Measurements from ENCODE around the gene ACVR1B. TPM values are rescaled to one million over a fixed set of nuclear protein-coding genes. Genes with fewer than 3 reads are reported as not detected.

ACVR1B gene
- total and polyA plus RNA-seq, 2 of the 8 experiments (the other 6 are each of a cell fraction or from before 2014, with no cell fraction given), result 16.0 to 19.2 TPM

DNA sequence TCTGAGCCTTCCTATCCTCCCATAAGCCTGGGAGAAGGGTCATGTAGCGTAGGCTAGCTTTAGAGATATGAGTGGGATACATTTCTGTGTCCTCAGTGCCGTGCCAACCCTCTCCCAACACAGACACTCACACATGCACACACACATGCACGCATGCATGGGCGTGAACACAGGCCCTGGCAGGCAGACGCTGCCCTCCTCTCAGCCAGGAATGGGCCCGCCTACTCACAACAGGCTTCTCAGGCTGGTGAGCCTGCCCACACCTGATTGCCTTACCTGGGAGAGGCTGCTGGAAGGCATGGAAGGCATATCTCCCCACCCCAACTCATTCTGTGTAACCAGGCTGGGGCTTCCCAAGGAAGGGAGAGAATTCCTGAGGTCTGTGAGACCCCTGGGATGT is 12.8 kb upstream of the ACVR1B start:
- WGBS, 2 experiments (ENCODE audit: extremely low coverage in 1 of 2, insufficient coverage in 1 of 2, insufficient read length in 1 of 2, insufficient replicate concordance in 2 of 2, low coverage in 1 of 2, low lambda C conversion rate in 2 of 2, missing lambda C conversion rate in 1 of 2), result 87% methylated on average over 6 of the region's 6 CpGs; no CpG with 5 or more reads in 1 of the 2 experiments
- no peaks in the 10 kb centered on the region for H3K36me3 ChIP-seq (ENCODE audit: control insufficient read depth in 2 of 4, insufficient read depth in 4 of 4, low read length in 3 of 4)
- no peaks in the 10 kb centered on the region for H3K9me3 ChIP-seq (ENCODE audit: insufficient read depth in 2 of 2, low read depth in 1 of 2, low read length in 1 of 2)
- H3K56ac ChIP-seq (replicated peaks; ENCODE audit: insufficient read length, low read depth, low read length), result no peak overlapping the region
- H2BK12ac ChIP-seq (ENCODE audit: low read depth, low read length), result peak overlapping the region; percentile 17; the same call in 1 of the 2 replicates
- H4K91ac ChIP-seq (replicated peaks; ENCODE audit: insufficient read length, low read length), result no peak overlapping the region
- ChIA-PET CTCF (ENCODE audit: partially characterized antibody) (interaction anchor here (0.9 to 10.1 kb wide), 5 partner anchors 11 to 43 kb away, joined by 3 to 106 read pairs (median 4); no protein-coding TSS in a partner anchor), POLR2A (ENCODE audit: partially characterized antibody) (no interaction called here)
- no peak overlapping the region for H2AK5ac ChIP-seq (ENCODE audit: low read depth, low read length)
- H3K4me3 ChIP-seq (ENCODE audit: extremely low read depth in 1 of 4, insufficient read depth in 2 of 4, low read depth in 3 of 4, low read length in 4 of 4), result no peak overlapping the region
- H3K23me2 ChIP-seq (ENCODE audit: low read depth, low read length), result 0 out of 2 replicates have a peak, but pooled peaks cover 2% of the 10 kb centered on the region
- no peak overlapping the region for H2BK5ac ChIP-seq (ENCODE audit: low read depth, low read length)
- H3K4me2 ChIP-seq (ENCODE audit: insufficient read depth in 1 of 2, low read depth in 2 of 2, low read length in 2 of 2), result no peak overlapping the region
- TF ChIP-seq CREB1 (IDR thresholded peaks at IDR 0.05) (no peak), ASH2L (IDR thresholded peaks at IDR 0.05; ENCODE audit: low read length) (no peak), PHF8 (conservative IDR thresholded peaks at IDR 0.05; ENCODE audit: low read depth, low read length) (no peak), BRCA1 (IDR thresholded peaks at IDR 0.05; ENCODE audit: low read depth, low read length) (no peak), KDM1A (IDR thresholded peaks at IDR 0.05; ENCODE audit: borderline replicate concordance, low read length) (no peak), SUZ12 (IDR thresholded peaks at IDR 0.05; ENCODE audit: low read length) (no peak), RAD21 (IDR thresholded peaks at IDR 0.05 in 1 of 2, conservative IDR thresholded peaks at IDR 0.05 in 1 of 2; ENCODE audit: low read depth in 2 of 2, low read length in 2 of 2) (no peak), KDM5A (IDR thresholded peaks at IDR 0.05; ENCODE audit: low read length) (no peak), SRF (IDR thresholded peaks at IDR 0.05; ENCODE audit: low read depth, low read length) (no peak), GABPA (IDR thresholded peaks at IDR 0.05; ENCODE audit: borderline replicate concordance, insufficient read depth, low read length) (no peak), SP2 (IDR thresholded peaks at IDR 0.05; ENCODE audit: low read length) (no peak), TAF1 (IDR thresholded peaks at IDR 0.05; ENCODE audit: low read depth, low read length) (no peak)
- TF ChIP-seq, protein P1, sequence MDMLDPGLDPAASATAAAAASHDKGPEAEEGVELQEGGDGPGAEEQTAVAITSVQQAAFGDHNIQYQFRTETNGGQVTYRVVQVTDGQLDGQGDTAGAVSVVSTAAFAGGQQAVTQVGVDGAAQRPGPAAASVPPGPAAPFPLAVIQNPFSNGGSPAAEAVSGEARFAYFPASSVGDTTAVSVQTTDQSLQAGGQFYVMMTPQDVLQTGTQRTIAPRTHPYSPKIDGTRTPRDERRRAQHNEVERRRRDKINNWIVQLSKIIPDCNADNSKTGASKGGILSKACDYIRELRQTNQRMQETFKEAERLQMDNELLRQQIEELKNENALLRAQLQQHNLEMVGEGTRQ (IDR thresholded peaks at IDR 0.05; ENCODE audit: low read length), result no peak
- no peak overlapping the region for H3K23ac ChIP-seq (ENCODE audit: insufficient read length)
- peaks cover 0 to 2% (median 0%) of the 10 kb centered on the region in 4 experiments; a peak in 3 of 7 replicates for H3K4me1 ChIP-seq (replicated peaks in 1 of 4; ENCODE audit: control insufficient read depth in 3 of 4, insufficient read depth in 4 of 4, low read length in 3 of 4)
- H3K79me1 ChIP-seq (ENCODE audit: low read depth, low read length), result no peaks in the 10 kb centered on the region
- H4K20me1 ChIP-seq (replicated peaks in 1 of 2; ENCODE audit: control insufficient read depth in 1 of 2, insufficient read depth in 2 of 2, low read length in 2 of 2), result no peaks in the 10 kb centered on the region
- no peak overlapping the region; the same call in 1 of the 2 replicates for H3K18ac ChIP-seq (ENCODE audit: extremely low read depth, low read length)
- no peak overlapping the region for H4K5ac ChIP-seq (ENCODE audit: insufficient read length, low read depth, low read length)
- H3K4ac ChIP-seq (replicated peaks; ENCODE audit: insufficient read length, low read depth, low read length), result no peak overlapping the region
- no peak overlapping the region for H3K9ac ChIP-seq (replicated peaks in 1 of 4; ENCODE audit: extremely low read depth in 1 of 4, low read depth in 3 of 4, low read length in 3 of 4)
- H3K27me3 ChIP-seq (replicated peaks in 1 of 4; ENCODE audit: control insufficient read depth in 3 of 4, extremely low read depth in 1 of 4, insufficient read depth in 3 of 4, low read length in 3 of 4), result no peaks in the 10 kb centered on the region
- H2BK20ac ChIP-seq (ENCODE audit: low read length), result no peak overlapping the region
- H2BK120ac ChIP-seq (replicated peaks; ENCODE audit: low read depth, low read length), result no peak overlapping the region
- H3K14ac ChIP-seq (ENCODE audit: insufficient read length), result no peak overlapping the region
- no peak overlapping the region for H2AFZ ChIP-seq (ENCODE audit: low read length)
- H4K8ac ChIP-seq (ENCODE audit: extremely low read depth, insufficient read depth, low read length), result no peak overlapping the region
- H2BK15ac ChIP-seq (ENCODE audit: low read length), result 0 out of 2 replicates have a peak overlapping the region, but pooled peaks have one; percentile 18
- H3K27ac ChIP-seq (ENCODE audit: low read depth, low read length), result no peak overlapping the region
- DNase-seq (ENCODE audit: low read depth in 1 of 2, low spot score in 2 of 2) (no peak), FAIRE-seq (no peak)
- no peaks in the 10 kb centered on the region for H3K79me2 ChIP-seq (ENCODE audit: control insufficient read depth in 1 of 2, insufficient read depth in 2 of 2, low read length in 2 of 2)
